OCI-LY7 (cell line): ENCODE results near the gene TTC38. TPM values are rescaled to one million over a fixed set of nuclear protein-coding genes. Genes with fewer than 3 reads are reported as not detected.

ENCODE experiments used
- BruUV-seq: library from RNA; stranded (reverse); fragments of 400-500 nt; replicated peaks from 2 replicates; lab custom pipeline; 2021; lab: Mats Ljungman, UMichigan
- CTCF ChIA-PET: fragments of 300-600 bp; sonication (Branson Sonifier 250); formaldehyde crosslinking; loops from one replicate; lab custom pipeline; 2022; ENCODE audit warnings: antibody characterized with exemption; ENCODE audit not compliant: unreplicated experiment; lab: Charles Lee
- POLR2A ChIA-PET: fragments of 300-600 bp; sonication (Branson Sonifier 250); formaldehyde crosslinking; loops from one replicate; lab custom pipeline; 2022; ENCODE audit warnings: antibody characterized with exemption; lab: Charles Lee
- DNase-seq: peaks from one replicate; pipeline ENCODE4 v3.0.0-alpha.2; 2015; ENCODE audit warnings: low spot score
- H2AFZ ChIP-seq: fragments of 200-600 bp; sonication (generic), shearing (Covaris generic); 2 replicates; pipeline ENCODE4 v1.6.1; 2014; ENCODE audit warnings: mild to moderate bottlenecking, antibody characterized with exemption, low read length, moderate library complexity
- H3K27ac ChIP-seq: fragments of 200-600 bp; sonication (generic); 2 replicates; pipeline ENCODE4 v1.5.1; 2014; ENCODE audit warnings: mixed run types, low read depth, mild to moderate bottlenecking, moderate library complexity, low read length, inconsistent platforms; ENCODE audit not compliant: poor library complexity, severe bottlenecking
- H3K36me3 ChIP-seq: fragments of 200-600 bp; sonication (generic); 2 replicates; pipeline ENCODE4 v1.6.1; 2014; ENCODE audit warnings: mild to moderate bottlenecking, antibody characterized with exemption, low read length, moderate library complexity, mixed read lengths; ENCODE audit not compliant: insufficient read depth
- H3K4me1 ChIP-seq: fragments of 200-600 bp; sonication (generic); 2 replicates; pipeline ENCODE4 v1.5.1; 2014; ENCODE audit warnings: mild to moderate bottlenecking, low read length; ENCODE audit not compliant: insufficient read depth, poor library complexity, severe bottlenecking
- H3K4me2 ChIP-seq: fragments of 200-600 bp; sonication (generic); 2 replicates; pipeline ENCODE4 v1.6.1; 2014; ENCODE audit warnings: mild to moderate bottlenecking, low read length
- H3K4me3 ChIP-seq: fragments of 200-600 bp; sonication (generic); 2 replicates; pipeline ENCODE4 v1.5.1; 2014; ENCODE audit warnings: mild to moderate bottlenecking, low read depth, low read length; ENCODE audit not compliant: poor library complexity, severe bottlenecking
- H3K79me2 ChIP-seq: fragments of 200-600 bp; sonication (generic); 2 replicates; pipeline ENCODE4 v1.6.1; 2016; ENCODE audit warnings: low read depth, mild to moderate bottlenecking, low read length, moderate library complexity, mixed read lengths; ENCODE audit not compliant: insufficient read depth
- H3K9me2 ChIP-seq: fragments of 200-600 bp; sonication (generic); 2 replicates; pipeline ENCODE4 v1.6.1; 2016; ENCODE audit warnings: mild to moderate bottlenecking, low read length, mixed read lengths; ENCODE audit not compliant: insufficient read depth
- H3K9me3 ChIP-seq: fragments of 200-600 bp; sonication (generic); 2 replicates; pipeline ENCODE4 v1.6.1; 2014; ENCODE audit warnings: mild to moderate bottlenecking, mixed run types, low read length, mixed read lengths
- H4K20me1 ChIP-seq: fragments of 200-600 bp; sonication (generic); 2 replicates; pipeline ENCODE4 v1.6.1; 2014; ENCODE audit warnings: mild to moderate bottlenecking, antibody characterized with exemption, low read length, moderate library complexity, mixed read lengths; ENCODE audit not compliant: insufficient read depth
- CTCF ChIP-seq: fragments of 200-600 bp; sonication (generic); conservative IDR thresholded peaks from 2 replicates; pipeline ENCODE4 v1.5.1; 2014; ENCODE audit warnings: mild to moderate bottlenecking, antibody characterized with exemption, low read length, moderate library complexity, mixed read lengths
- EZH2phosphoT487 ChIP-seq: fragments of 200-600 bp; sonication (generic); IDR thresholded peaks from 2 replicates; pipeline ENCODE4 v1.6.1; 2018; ENCODE audit warnings: low read depth, borderline replicate concordance, mild to moderate bottlenecking, mixed run types, antibody characterized with exemption, low read length, moderate library complexity, mixed read lengths
- intact Hi-C: fragments of 100-400 bp; cut with micrococcal nuclease; formaldehyde crosslinking; loops from one replicate; pipeline ENCODE4 v1.10.0; 2022; ENCODE audit not compliant: unreplicated experiment
- total RNA-seq, 2 experiments: library from RNA; depleted of rRNA in 1 of 2; stranded (reverse); fragments of >200 nt in 1 of 2; shearing (Covaris generic) in 1 of 2; gene quantifications; 2 replicates each; pipeline ENCODE4 v1.2.3, GENCODE V29; 2014 to 2022

TTC38 gene
- total RNA-seq, 2 experiments from 2014 or later: 0.44 to 2.7 TPM

GRCh38 chr22:46294784-46295183 is 27.0 kb downstream of the TTC38 start:
- Histone ChIP-seq H4K20me1 (no peaks in the 10 kb centered on the region), H3K27ac (peak overlapping the region; percentile 87), H3K4me3 (peak overlapping the region; percentile 95), H2AFZ (no peak overlapping the region), H3K79me2 (peaks cover 26% of the 10 kb centered on the region), H3K36me3 (peaks cover 17% of the 10 kb centered on the region), H3K4me2 (peak overlapping the region; percentile 84), H3K9me3 (no peaks in the 10 kb centered on the region), H3K9me2 (no peaks in the 10 kb centered on the region), H3K4me1 (peaks cover 49% of the 10 kb centered on the region)
- ChIA-PET POLR2A (interaction anchor here (0.8 to 1.6 kb wide), 2 partner anchors 12 to 163 kb away, joined by 4 to 5 read pairs; no protein-coding TSS in a partner anchor), CTCF (no interaction called here)
- BruUV-seq: no TSS peak
- TF ChIP-seq CTCF: no peak
- no peak for TF ChIP-seq EZH2phosphoT487
- DNase-seq: no peak
- intact Hi-C loops: loop anchor here (5.0 to 10.0 kb wide), 2 partner anchors 172 to 260 kb away; no protein-coding TSS in a partner anchor

- peaks cover 28% of the 10 kb centered on the region for H3K79me2 ChIP-seq
- no peak overlapping the region for H2AFZ ChIP-seq
- POLR2A ChIA-PET: interaction anchor here (1.1 to 1.8 kb wide), 3 partner anchors 9 to 46 kb away, joined by 4 to 5 read pairs (median 4); partner anchors contain the start of gene CDPF1
- no TSS peak for BruUV-seq
- peak overlapping the region; percentile 87 for H3K27ac ChIP-seq
- DNase-seq: peak; percentile 15
- intact Hi-C loops: loop anchor here (5.0 to 10.0 kb wide), 2 partner anchors 173 to 261 kb away; no protein-coding TSS in a partner anchor
- CTCF ChIA-PET: interaction anchor here (1.3 kb wide), 1 partner anchor 19 kb away, joined by 3 read pairs; no protein-coding TSS in a partner anchor
- peaks cover 22% of the 10 kb centered on the region for H3K36me3 ChIP-seq
- TF ChIP-seq CTCF (no peak), EZH2phosphoT487 (no peak)
- H4K20me1 ChIP-seq: no peaks in the 10 kb centered on the region
- peaks cover 49% of the 10 kb centered on the region for H3K4me1 ChIP-seq
- H3K9me3 ChIP-seq: no peaks in the 10 kb centered on the region
- H3K4me2 ChIP-seq: peak overlapping the region; percentile 84
- H3K9me2 ChIP-seq: no peaks in the 10 kb centered on the region
- peak overlapping the region; percentile 95 for H3K4me3 ChIP-seq
Observed at GRCh38 chr22:46295277-46295971, 27.6 kb downstream of the TTC38 start.
